ENCODE results near the gene EFNA1. TPM values are rescaled to one million over a fixed set of nuclear protein-coding genes. Genes with fewer than 3 reads are reported as not detected.

Gene EFNA1
- total and polyA plus RNA-seq, 2 of the 13 experiments (the other 11 are each of a cell fraction or from before 2014, with no cell fraction given), result 81.8 to 874 TPM

- TF ChIP-seq ZKSCAN8 (CRISPR knock-in tag; IDR thresholded peaks at IDR 0.05; ENCODE audit: borderline replicate concordance) (no peak), PRMT3 (CRISPR knock-in tag; IDR thresholded peaks at IDR 0.05; ENCODE audit: borderline replicate concordance, low read depth) (no peak), NCOA1 (CRISPR knock-in tag; IDR thresholded peaks at IDR 0.05) (no peak), FOXM1 (CRISPR knock-in tag; IDR thresholded peaks at IDR 0.05) (no peak), ZNF891 (CRISPR knock-in tag; IDR thresholded peaks at IDR 0.05) (no peak), ZNF496 (CRISPR knock-in tag; IDR thresholded peaks at IDR 0.05; ENCODE audit: insufficient replicate concordance) (no peak), TFDP2 (CRISPR knock-in tag; IDR thresholded peaks at IDR 0.05) (no peak), TFAP4 (IDR thresholded peaks at IDR 0.05; ENCODE audit: borderline replicate concordance, low read depth) (no peak), U2AF2 (IDR thresholded peaks at IDR 0.05; ENCODE audit: low read depth, low read length) (no peak), ZFX (CRISPR knock-in tag; IDR thresholded peaks at IDR 0.05; ENCODE audit: low read depth) (peak; percentile 68), KDM3A (CRISPR knock-in tag; IDR thresholded peaks at IDR 0.05; ENCODE audit: low read depth) (no peak), JUN (CRISPR knock-in tag; IDR thresholded peaks at IDR 0.05) (no peak), FOXO1 (CRISPR knock-in tag; IDR thresholded peaks at IDR 0.05) (0 out of 2 replicates have a peak, but pooled peaks have one; percentile 12), NR0B2 (CRISPR knock-in tag; IDR thresholded peaks at IDR 0.05) (no peak), FOXK2 (IDR thresholded peaks at IDR 0.05) (no peak), GABPA (IDR thresholded peaks at IDR 0.05; ENCODE audit: low read depth, low read length) (peak; percentile 26; the same call in 1 of the 2 replicates), GABPA (CRISPR knock-in tag; IDR thresholded peaks at IDR 0.05; ENCODE audit: low read depth) (peak; percentile 76), PLSCR1 (CRISPR knock-in tag; IDR thresholded peaks at IDR 0.05; ENCODE audit: borderline replicate concordance) (no peak), TBX3 (IDR thresholded peaks at IDR 0.05; ENCODE audit: borderline replicate concordance) (no peak), CC2D1A (CRISPR knock-in tag; IDR thresholded peaks at IDR 0.05) (no peak), ZNF746 (CRISPR knock-in tag; IDR thresholded peaks at IDR 0.05) (0 out of 2 replicates have a peak, but pooled peaks have one; percentile 44), ZNF589 (CRISPR knock-in tag; conservative IDR thresholded peaks at IDR 0.05) (no peak)
- TF ChIP-seq, protein P1, sequence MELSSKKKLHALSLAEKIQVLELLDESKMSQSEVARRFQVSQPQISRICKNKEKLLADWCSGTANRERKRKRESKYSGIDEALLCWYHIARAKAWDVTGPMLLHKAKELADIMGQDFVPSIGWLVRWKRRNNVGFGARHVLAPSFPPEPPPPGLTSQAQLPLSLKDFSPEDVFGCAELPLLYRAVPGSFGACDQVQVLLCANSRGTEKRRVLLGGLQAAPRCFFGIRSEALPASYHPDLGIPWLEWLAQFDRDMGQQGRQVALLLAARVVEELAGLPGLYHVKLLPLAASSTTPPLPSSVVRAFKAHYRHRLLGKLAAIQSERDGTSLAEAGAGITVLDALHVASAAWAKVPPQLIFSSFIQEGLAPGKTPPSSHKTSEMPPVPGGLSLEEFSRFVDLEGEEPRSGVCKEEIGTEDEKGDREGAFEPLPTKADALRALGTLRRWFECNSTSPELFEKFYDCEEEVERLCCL (CRISPR knock-in tag; IDR thresholded peaks at IDR 0.05; ENCODE audit: borderline replicate concordance), result no peak
These were observed 50.9 kb downstream of the EFNA1 start (continued) for GRCh38 chr1:155178441-155179111.

All from HepG2 (cell line).